Activated T-helper 1 cell treated with anti-CD3 and anti-CD28 coated beads, Interleukin-12 subunit alpha, Interleukin-12 subunit beta, Interleukin-2, Interleukin-4 antibody, amounts not matched to agents 30 ng/mL and 10 ng/mL and 1 ng/mL, durations not matched to agents 14 hours and 24 hours and 36 hours (primary cell): ENCODE results near the gene SLC12A4. TPM values are rescaled to one million over a fixed set of nuclear protein-coding genes. Genes with fewer than 3 reads are reported as not detected.

Experiments
- DNase-seq: peaks from one replicate; pipeline ENCODE4 v3.0.0; 2021; ENCODE audit warnings: low spot score
- H3K27ac Mint-ChIP-seq: one replicate; pipeline ENCODE4 v1.8.0; 2021; ENCODE audit warnings: mild to moderate bottlenecking, mixed read lengths
- H3K27me3 Mint-ChIP-seq: one replicate; pipeline ENCODE4 v1.8.0; 2022; ENCODE audit warnings: mild to moderate bottlenecking, moderate library complexity, mixed read lengths; ENCODE audit not compliant: insufficient read depth
- H3K36me3 Mint-ChIP-seq: one replicate; pipeline ENCODE4 v1.8.0; 2021; ENCODE audit warnings: low read depth, mixed read lengths
- H3K4me1 Mint-ChIP-seq: one replicate; pipeline ENCODE4 v1.8.0; 2021; ENCODE audit warnings: low read depth, mixed read lengths
- H3K4me3 Mint-ChIP-seq: one replicate; pipeline ENCODE4 v1.8.0; 2021; ENCODE audit warnings: mild to moderate bottlenecking, moderate library complexity, mixed read lengths
- H3K9me3 Mint-ChIP-seq: one replicate; pipeline ENCODE4 v1.8.0; 2021; ENCODE audit warnings: mixed read lengths
- intact Hi-C: fragments of 100-400 bp; cut with micrococcal nuclease; formaldehyde crosslinking; loops from one replicate; pipeline ENCODE4 v1.15.1; 2024
- total RNA-seq: library from RNA; stranded (reverse); gene quantifications from 2 replicates; pipeline ENCODE4 v1.2.3, GENCODE V29; 2022

SLC12A4 gene
- total RNA-seq, 1 donor from 2014 or later = 43.1 TPM

DNA sequence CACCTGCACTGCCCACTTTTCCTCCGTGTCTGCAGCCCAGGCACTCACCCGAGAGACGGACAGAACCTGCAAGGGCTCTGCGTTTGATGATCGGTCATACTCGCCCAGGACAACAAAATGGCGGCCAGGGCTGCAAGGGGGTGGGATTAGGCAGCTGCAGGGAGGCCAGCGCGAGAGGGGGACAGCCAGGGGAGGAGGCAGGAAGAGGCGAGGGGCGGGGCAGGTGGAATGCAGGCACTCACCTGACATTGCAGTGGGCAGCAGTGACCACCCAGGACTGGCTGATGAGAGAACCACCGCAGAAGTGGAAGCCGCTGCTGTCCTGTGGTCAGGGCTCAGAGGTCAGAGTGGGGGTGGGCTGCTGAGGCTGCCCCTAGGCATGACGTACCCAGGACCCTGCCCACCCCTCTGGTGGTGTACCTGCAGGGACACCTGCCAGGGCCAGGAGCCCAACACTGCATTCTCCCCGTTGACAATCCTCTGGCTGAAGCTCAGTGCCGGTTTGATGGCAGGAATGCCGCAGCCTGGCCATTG, 37.7 kb downstream of the SLC12A4 start:
- no peak overlapping the region for H3K4me3 Mint-ChIP-seq
- no peaks in the 10 kb centered on the region for H3K9me3 Mint-ChIP-seq
- peaks cover 15% of the 10 kb centered on the region for H3K4me1 Mint-ChIP-seq
- peaks cover 27% of the 10 kb centered on the region for H3K36me3 Mint-ChIP-seq
- H3K27me3 Mint-ChIP-seq = no peaks in the 10 kb centered on the region
- H3K27ac Mint-ChIP-seq = no peak overlapping the region
- DNase-seq = no peak
- intact Hi-C loops = no loop called here

DNA sequence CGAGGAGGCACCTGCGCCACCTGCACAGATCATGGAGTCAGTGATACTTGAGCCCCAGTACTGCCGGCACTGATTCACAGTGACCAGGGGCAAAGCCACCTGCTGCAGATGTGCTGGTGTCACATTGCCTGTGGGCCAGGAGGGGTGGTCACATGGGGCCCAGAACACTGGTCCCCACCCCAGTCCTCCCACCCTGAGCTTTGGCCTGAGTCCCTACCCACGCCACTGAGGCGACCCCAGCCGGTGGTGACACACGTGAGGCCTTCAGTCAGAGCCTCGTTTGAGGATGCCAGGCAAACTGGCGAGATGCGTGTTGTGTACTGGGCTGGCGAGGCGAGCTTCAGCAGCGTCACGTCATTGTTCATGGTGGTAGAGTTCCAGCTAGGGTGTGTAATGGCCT, 38.2 kb downstream of the SLC12A4 start:
- H3K27me3 Mint-ChIP-seq = no peaks in the 10 kb centered on the region
- no peaks in the 10 kb centered on the region for H3K9me3 Mint-ChIP-seq
- peaks cover 22% of the 10 kb centered on the region for H3K36me3 Mint-ChIP-seq
- peaks cover 11% of the 10 kb centered on the region for H3K4me1 Mint-ChIP-seq
- no peak overlapping the region for H3K27ac Mint-ChIP-seq
- no peak overlapping the region for H3K4me3 Mint-ChIP-seq
- DNase-seq = no peak
- intact Hi-C loops = no loop called here

DNA sequence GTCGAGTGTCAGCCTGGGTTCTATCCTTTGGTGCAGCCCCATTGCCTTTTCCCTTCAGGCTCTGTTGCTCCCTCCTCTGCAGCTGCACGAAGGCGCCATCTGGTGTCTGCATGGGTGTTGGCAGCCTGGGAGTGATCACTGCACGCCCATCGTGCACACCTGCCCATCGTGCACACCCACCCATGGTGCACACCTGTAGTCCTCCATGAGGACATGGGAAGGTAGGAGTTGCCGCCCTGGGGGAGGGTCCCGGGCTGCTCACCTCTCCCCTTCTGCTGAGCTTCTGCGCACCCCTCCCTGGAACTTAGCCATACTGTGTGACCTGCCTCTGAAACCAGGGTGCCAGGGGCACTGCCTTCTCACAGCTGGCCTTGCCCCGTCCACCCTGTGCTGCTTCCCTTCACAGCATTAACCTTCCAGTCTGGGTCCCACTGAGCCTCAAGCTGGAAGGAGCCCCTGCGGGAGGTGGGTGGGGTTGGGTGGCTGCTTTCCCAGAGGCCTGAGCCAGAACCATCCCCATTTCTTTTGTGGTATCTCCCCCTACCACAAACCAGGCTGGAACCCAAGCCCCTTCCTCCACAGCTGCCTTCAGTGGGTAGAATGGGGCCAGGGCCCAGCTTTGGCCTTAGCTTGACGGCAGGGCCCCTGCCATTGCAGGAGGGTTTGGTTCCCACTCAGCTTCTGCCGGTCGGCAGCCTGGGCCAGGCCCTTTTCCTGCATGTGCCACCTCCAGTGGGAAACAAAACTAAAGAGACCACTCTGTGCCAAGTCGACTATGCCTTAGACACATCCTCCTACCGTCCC, 39.7 kb downstream of the SLC12A4 start:
- intact Hi-C loops = loop anchor here (1.0 to 2.0 kb wide), 4 partner anchors 45 to 407 kb away; no protein-coding TSS in a partner anchor
- Mint-ChIP-seq H3K27me3 (no peaks in the 10 kb centered on the region), H3K9me3 (no peaks in the 10 kb centered on the region), H3K4me3 (no peak overlapping the region), H3K27ac (no peak overlapping the region), H3K4me1 (peaks cover 1% of the 10 kb centered on the region), H3K36me3 (peaks cover 9% of the 10 kb centered on the region)
- DNase-seq = peak; percentile 67

DNA sequence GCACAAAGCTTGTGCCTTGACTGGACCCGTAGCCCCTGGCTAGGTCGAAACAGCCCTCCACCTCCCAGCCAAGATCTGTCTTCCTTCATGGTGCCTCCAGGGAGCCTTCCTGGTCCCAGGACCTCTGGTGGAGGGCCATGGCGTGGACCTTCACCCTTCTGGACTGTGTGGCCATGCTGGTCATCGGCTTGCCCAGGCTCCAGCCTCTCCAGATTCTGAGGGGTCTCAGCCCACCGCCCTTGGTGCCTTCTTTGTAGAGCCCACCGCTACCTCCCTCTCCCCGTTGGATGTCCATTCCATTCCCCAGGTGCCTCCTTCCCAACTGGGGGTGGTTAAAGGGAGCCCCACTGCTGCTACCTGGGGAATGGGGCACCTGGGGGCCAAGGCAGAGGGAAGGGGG, 40.3 kb downstream of the SLC12A4 start:
- Mint-ChIP-seq H3K4me1 (no peaks in the 10 kb centered on the region), H3K27ac (no peak overlapping the region), H3K27me3 (no peaks in the 10 kb centered on the region), H3K36me3 (peaks cover 8% of the 10 kb centered on the region), H3K4me3 (no peak overlapping the region), H3K9me3 (no peaks in the 10 kb centered on the region)
- intact Hi-C loops = loop anchor here (1.0 to 2.0 kb wide), 4 partner anchors 45 to 407 kb away; no protein-coding TSS in a partner anchor
- DNase-seq = no peak

DNA sequence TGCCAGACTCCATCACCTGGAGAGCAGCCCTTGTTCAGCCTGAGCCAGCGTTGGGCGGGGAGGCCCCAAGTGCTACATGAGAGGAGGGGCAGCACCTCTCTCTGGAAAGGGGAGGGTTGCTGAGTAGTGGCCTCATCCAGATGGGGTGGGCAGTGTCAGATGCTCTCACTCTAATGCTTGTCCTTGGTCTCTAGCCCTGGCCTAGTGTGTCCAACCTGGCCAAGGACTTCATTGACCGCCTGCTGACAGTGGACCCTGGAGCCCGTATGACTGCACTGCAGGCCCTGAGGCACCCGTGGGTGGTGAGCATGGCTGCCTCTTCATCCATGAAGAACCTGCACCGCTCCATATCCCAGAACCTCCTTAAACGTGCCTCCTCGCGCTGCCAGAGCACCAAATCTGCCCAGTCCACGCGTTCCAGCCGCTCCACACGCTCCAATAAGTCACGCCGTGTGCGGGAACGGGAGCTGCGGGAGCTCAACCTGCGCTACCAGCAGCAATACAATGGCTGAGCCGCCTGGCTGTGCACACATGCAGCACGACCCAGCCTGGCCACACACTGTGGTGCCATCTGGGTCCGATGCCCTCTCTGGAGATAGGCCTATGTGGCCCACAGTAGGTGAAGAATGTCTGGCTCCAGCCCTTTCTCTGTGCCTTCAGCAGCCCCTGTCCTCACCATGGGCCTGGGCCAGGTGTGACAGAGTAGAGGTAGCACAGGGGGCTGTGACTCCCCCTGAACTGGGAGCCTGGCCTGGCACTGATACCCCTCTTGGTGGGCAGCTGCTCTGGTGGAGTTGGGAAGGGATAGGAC, 41.1 kb downstream of the SLC12A4 start:
- intact Hi-C loops = no loop called here
- H3K4me3 Mint-ChIP-seq = no peak overlapping the region
- H3K36me3 Mint-ChIP-seq = peaks cover 5% of the 10 kb centered on the region
- H3K4me1 Mint-ChIP-seq = peaks cover 7% of the 10 kb centered on the region
- no peak for DNase-seq
- H3K27ac Mint-ChIP-seq = no peak overlapping the region
- H3K9me3 Mint-ChIP-seq = no peaks in the 10 kb centered on the region
- H3K27me3 Mint-ChIP-seq = no peaks in the 10 kb centered on the region

DNA sequence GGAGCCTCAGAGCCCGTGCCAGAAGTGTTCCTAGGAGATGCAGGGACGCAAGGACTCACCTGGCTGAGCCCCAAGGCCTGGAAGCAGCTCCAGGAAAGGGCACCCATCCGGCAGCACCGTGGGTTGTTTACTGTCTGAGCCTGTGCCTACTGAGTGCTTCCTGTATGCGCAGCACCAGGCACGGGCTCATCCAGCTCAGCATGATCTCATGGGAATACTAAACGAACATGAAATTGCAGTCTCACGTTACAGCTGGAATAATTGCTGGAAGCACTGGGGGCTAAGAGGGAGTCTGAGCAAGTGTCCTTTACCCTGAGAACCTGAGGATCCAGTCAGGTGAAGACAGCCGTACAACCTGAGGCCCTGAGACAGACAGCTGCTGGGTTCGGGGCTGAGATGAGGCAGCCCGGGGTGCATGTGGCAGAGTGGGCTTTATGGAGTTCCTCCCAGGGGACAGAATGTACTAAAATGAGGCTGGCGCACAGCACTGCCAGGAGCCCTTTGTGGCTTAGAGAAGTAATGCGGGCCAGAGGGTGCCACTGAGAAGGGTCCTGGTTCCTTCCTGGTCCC, 42.2 kb downstream of the SLC12A4 start:
- Mint-ChIP-seq H3K27me3 (no peaks in the 10 kb centered on the region), H3K27ac (no peak overlapping the region), H3K36me3 (peaks cover 4% of the 10 kb centered on the region), H3K9me3 (no peaks in the 10 kb centered on the region), H3K4me1 (peaks cover 15% of the 10 kb centered on the region), H3K4me3 (no peak overlapping the region)
- no peak for DNase-seq
- intact Hi-C loops = no loop called here

DNA sequence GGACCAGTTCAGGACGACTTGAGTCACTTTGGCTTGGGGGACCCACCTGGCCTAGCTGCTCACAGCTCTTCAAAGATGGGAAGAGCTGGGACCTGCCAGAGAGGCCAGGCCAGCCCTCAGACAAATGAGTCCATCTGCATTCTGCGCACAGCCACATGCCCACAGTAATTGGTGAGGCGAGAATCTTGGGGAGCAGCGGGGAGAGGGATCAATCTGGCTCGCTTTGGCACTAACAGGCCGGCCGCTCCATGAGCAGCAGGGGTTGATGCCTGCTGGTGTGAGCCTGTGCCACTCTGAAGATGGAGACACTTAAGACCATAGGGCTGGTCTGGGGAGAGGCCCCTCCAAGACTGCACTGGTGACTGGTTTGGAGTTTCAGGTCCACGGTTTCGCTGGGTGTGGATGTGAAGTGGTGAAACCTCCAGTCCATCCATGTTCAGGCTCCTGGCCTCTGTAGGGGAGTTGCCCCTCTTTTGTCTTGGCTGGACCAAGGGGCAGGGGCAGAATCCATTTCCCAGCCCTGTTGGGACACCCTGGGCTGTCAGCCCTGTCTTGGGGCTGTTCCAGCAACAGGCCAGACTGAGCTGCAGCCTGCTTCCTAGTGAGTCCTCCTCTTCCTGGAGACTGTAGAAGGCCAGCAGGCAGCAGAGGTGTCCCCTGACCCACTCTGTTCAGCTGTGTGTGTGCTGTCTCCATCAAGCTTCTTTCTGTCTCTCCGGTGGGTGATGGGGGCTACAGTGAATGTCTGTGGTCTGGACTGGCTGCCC, 44.1 kb downstream of the SLC12A4 start:
- Mint-ChIP-seq H3K4me1 (peaks cover 15% of the 10 kb centered on the region), H3K9me3 (no peaks in the 10 kb centered on the region), H3K27ac (no peak overlapping the region), H3K27me3 (no peaks in the 10 kb centered on the region), H3K36me3 (peaks cover 2% of the 10 kb centered on the region), H3K4me3 (no peak overlapping the region)
- DNase-seq = no peak
- intact Hi-C loops = no loop called here

DNA sequence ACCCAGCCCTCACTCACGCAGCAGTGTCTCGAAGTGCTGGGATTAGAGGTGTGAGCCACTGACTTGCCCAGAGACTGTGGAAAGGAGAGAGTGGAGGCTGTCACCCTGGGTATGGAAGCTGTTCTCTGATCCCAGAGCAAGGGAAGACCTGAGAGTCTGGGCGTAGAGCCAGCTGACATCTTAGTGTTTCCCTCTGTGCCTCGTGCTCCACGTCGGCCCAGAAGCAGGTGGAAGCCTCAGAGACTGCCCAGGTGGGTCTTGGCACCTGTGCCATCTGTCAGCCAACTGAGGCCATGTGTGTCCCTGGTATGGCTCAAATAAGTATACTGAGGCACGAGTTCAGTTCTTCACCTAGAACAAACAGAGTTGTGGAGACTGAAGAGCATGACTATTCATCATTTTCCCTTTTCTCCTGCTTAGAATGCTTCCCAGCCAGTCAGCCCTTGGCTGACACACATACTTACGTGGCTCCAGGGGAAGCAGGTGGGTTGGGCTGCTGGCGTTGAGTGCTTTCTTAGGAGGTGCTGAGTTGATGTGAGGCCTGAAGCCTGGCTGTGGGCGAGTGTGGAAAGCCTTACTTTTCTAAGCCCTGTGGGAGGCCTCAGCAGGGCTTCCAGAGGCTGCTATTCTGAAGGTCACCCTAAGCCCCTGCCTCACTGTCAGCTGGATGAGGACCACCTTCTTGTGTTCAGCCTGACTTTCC, 44.9 kb downstream of the SLC12A4 start:
- Mint-ChIP-seq H3K36me3 (peaks cover 2% of the 10 kb centered on the region), H3K4me1 (peaks cover 15% of the 10 kb centered on the region), H3K27me3 (no peaks in the 10 kb centered on the region), H3K9me3 (no peaks in the 10 kb centered on the region), H3K4me3 (no peak overlapping the region), H3K27ac (peak overlapping the region; percentile 40)
- no peak for DNase-seq
- intact Hi-C loops = no loop called here

DNA sequence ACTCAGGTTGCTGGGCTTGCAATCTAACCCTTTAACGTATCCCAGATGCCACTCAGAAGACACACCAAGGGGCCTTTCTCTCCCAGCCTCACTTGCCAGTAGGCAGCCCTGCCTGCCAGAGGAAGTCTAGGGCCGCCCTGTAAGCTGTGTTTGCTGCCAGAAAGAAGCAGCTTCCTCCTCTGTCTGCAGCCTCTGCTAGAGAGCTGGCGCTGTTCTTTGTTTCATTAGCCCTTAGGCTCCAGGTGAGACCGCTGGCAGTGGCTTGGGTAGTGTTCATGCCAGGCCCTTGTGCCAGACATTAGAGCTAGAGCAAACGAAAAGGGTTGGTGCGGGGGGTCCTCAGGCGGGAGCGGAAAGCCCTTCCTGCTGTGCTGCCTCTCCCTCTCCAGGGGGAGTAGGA, 45.7 kb downstream of the SLC12A4 start:
- Mint-ChIP-seq H3K4me3 (no peak overlapping the region), H3K9me3 (no peaks in the 10 kb centered on the region), H3K27me3 (no peaks in the 10 kb centered on the region), H3K4me1 (peaks cover 21% of the 10 kb centered on the region), H3K27ac (no peak overlapping the region), H3K36me3 (no peaks in the 10 kb centered on the region)
- no peak for DNase-seq
- intact Hi-C loops = no loop called here

DNA sequence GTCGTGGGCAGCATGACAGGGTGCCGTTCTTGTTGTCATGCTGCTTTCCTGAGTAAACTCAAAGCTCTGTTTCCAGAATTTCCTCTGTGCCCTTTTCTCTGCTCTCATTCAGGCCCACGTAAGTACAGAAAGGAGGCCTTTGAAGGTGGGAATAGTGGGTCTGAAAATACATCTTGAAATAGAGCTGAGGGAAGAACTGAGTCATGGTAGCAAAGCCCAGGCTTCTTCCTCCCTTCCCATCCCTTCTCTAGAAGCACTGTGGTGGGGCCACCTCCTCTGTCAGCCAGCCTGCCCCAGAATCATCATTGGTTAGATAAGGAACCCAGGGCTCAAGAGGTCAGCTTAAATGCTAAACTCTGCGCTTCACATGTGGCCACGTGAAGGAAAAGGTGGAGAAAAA, 46.2 kb downstream of the SLC12A4 start:
- H3K36me3 Mint-ChIP-seq = peaks cover 1% of the 10 kb centered on the region
- intact Hi-C loops = no loop called here
- H3K27me3 Mint-ChIP-seq = no peaks in the 10 kb centered on the region
- H3K4me1 Mint-ChIP-seq = peaks cover 26% of the 10 kb centered on the region
- no peak for DNase-seq
- H3K9me3 Mint-ChIP-seq = no peaks in the 10 kb centered on the region
- H3K27ac Mint-ChIP-seq = peak overlapping the region; percentile 49
- H3K4me3 Mint-ChIP-seq = no peak overlapping the region

DNA sequence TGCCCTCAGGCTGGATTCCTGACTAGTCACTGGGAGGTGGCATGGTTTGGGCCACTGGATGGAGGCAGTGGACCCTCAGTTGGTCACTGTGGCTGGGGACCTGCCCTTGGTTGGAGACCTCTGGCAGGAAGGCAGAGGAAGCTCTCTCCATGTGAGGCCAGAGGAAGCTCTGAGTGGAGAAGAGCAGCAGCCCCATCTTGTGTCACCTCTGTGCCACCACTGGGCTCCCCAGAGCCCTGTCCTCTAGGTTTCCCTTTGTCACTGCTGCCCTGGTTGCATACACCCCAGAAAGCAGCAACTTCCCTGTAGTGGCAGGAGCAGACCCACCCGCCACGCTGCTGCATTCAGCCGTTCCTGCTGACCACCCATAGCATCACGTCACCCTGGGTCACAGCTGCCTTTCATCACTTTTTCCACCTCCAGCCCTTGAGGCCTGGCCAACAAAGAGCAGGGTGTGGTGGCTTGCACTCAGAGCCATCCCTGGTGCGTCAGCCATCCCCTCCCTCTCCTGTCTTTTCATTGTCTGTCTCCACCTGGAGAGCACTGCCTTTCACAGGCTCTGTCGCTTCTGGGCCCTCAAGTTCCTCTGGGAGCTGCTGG, 48.7 kb downstream of the SLC12A4 start:
- no peaks in the 10 kb centered on the region for H3K27me3 Mint-ChIP-seq
- H3K4me3 Mint-ChIP-seq = no peak overlapping the region
- no peak for DNase-seq
- peak overlapping the region; percentile 55 for H3K27ac Mint-ChIP-seq
- H3K4me1 Mint-ChIP-seq = peaks cover 30% of the 10 kb centered on the region
- peaks cover 6% of the 10 kb centered on the region for H3K36me3 Mint-ChIP-seq
- intact Hi-C loops = loop anchor here (1.0 to 2.0 kb wide), 2 partner anchors 27 to 103 kb away; partner anchors contain the start of gene PSKH1
- H3K9me3 Mint-ChIP-seq = no peaks in the 10 kb centered on the region
